Keratinocyte (primary cell): Measurements from ENCODE around the gene ZDHHC3.

Source experiments
- CTCF ChIP-seq, 3 experiments: IDR thresholded peaks in 1 of 3; conservative IDR thresholded peaks in 1 of 3; optimal IDR thresholded peaks in 1 of 3; 2 replicates in 2 of 3; 3 replicates in 1 of 3; pipeline versions ENCODE3 to v1.5.1; 2011; ENCODE audit warnings: low read length in 3 of 3, mild to moderate bottlenecking in 3 of 3, moderate library complexity in 2 of 3, control low read depth in 1 of 3, inconsistent platforms in 1 of 3; ENCODE audit not compliant: insufficient read depth in 2 of 3; ENCODE audit errors: extremely low read depth in 1 of 3
- EZH2 ChIP-seq: IDR thresholded peaks from one replicate; pipeline ENCODE4 v1.6.1; 2012; ENCODE audit warnings: inconsistent platforms, mild to moderate bottlenecking, low read length, moderate library complexity

GRCh38 chr3:44984335-44984734 is 8.4 kb upstream of the ZDHHC3 start:
- TF ChIP-seq CTCF (optimal IDR thresholded peaks at IDR 0.05 in 1 of 3, IDR thresholded peaks at IDR 0.05 in 1 of 3, conservative IDR thresholded peaks at IDR 0.05 in 1 of 3; ENCODE audit: extremely low read depth in 1 of 3, insufficient read depth in 2 of 3, low read length in 3 of 3) (no peak), EZH2 (no peak)
